GM18861 (cell line): ENCODE measurements around the gene KIAA0825.

Source experiments
- ATAC-seq: cut with Tn5 transposase; IDR thresholded peaks from one replicate; pipeline ENCODE4 v1.9.1; 2021; ENCODE audit not compliant: unreplicated experiment

The KIAA0825 gene

GRCh38 chr5:94260096-94260495, 358.3 kb downstream of the KIAA0825 start:
- ATAC-seq: no peak

- ATAC-seq: no peak
Observed at GRCh38 chr5:94254214-94254613, 364.2 kb downstream of the KIAA0825 start.

- no peak for ATAC-seq
Observed at GRCh38 chr5:94250985-94251384, 367.4 kb downstream of the KIAA0825 start.

- ATAC-seq: no peak
Observed at GRCh38 chr5:94249430-94249829, 369.0 kb downstream of the KIAA0825 start.

- ATAC-seq: no peak
Observed at GRCh38 chr5:94248175-94248875, 370.1 kb downstream of the KIAA0825 start.

- no peak for ATAC-seq
Observed at GRCh38 chr5:94245608-94246007, 372.8 kb downstream of the KIAA0825 start.

GRCh38 chr5:94244921-94245320, 373.5 kb downstream of the KIAA0825 start:
- ATAC-seq: no peak

DNA sequence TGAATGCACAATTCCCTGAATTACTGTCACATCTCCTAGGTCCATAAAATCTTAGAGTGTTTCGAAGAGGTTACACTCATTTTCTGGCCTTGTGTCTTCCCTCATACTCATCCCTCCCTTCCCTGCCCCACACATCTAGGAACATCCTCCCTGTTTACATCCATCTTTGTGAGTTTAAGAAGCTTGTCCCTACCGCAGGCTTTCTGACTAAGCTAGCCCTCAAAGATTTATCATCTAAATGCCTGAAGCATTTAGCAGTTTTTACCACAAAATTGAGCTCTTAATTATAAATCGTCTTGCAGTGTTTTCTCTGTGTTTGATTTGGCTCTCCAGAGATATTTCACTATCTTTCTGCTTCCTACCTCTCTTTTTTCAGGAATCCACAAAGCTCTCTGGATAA, 374.8 kb downstream of the KIAA0825 start:
- ATAC-seq: no peak

- no peak for ATAC-seq
Observed at GRCh38 chr5:94240993-94241651, 377.3 kb downstream of the KIAA0825 start.

DNA sequence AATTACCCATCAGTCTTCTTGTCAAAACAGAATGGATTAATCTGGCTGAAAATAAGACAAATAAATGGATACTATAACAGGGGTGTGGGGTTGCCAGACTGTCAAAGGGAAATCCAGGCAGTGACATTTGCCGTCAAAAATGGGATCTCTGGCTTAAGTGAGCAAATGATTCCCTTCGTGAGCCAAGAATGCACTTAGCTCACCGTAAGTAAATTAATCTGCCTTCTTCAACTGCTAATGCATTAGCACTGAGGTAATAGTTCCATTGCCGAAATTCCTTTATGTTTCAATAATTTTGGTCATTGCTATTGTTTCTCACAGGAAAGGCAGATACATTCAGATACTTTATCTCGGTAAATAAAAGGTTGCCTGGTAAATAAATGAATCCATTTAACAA, 377.8 kb downstream of the KIAA0825 start:
- no peak for ATAC-seq

DNA sequence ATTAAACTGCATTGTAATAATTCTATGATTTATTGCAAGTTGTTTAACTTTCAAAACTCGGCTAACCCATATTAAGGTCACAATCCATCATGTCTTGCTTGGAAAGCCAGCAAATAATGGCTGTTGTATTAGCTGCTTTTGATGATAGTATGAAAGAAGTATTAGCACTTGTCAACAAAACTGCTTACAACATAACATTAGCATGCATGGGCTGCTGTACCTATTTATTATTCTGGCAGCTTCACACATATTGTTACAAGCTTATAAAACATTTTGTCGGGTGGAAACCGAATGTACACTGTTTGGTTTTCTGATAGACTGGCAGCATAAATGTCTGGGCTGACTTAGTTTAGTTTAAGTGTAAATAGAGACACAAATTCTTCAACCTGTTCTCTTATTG, 378.3 kb downstream of the KIAA0825 start:
- ATAC-seq: no peak

DNA sequence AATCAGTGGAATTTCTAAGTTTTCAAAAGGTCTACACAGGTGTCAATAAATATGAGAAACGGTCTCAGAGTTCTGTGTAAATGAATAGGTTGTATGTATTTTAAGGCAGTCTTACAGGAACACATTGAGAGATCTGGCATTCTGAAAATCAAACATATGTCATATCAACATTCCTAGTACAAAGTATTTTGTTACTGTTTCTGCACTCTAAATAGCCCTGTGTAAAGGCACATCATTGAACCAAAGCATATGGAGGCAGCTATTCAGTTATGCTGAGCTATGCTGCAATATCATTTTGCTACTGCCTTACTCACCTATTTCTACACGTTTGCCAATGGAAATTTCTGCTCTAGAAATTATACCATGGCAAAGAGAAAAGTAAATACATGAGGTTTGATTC, 379.1 kb downstream of the KIAA0825 start:
- ATAC-seq: no peak

DNA sequence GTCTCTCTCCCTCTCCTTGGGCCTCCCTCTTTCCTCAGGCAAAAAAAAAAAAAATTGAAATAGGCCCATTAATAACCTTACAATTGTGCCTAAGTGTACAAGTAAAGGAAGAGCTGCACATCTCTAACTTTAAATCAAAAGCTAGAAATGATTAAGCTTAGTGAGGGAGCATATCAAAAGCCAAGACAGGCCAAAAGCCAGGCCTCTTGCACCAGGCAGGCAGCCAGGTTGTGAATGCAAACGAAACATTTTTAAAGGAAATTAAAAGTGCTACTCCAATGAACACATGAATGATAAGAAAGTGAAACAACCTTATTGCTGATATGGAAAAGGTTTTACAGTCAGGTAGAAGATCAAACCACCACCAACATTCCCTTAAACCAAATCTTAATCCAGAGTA, 383.4 kb downstream of the KIAA0825 start:
- no peak for ATAC-seq

DNA sequence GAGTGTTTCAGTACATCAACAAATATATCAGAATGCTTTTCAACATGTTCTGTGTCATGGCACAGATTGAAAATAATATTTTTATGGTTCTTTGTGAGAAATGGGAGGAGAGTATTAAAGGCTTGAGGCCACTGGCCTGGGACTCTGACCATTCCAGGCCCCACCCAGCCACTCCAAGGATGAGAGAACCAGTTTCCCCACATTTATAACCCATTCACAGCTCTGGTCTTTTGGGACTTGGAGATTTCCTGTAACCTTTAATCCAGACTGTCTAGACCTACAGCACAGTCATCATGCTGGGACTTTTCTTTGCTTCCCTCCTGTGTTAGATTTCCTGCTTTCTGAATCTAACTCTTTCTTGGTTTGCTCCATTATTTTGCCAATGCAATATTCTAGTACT, 389.6 kb downstream of the KIAA0825 start:
- ATAC-seq: no peak

GRCh38 chr5:94223235-94223634, 395.2 kb downstream of the KIAA0825 start:
- no peak for ATAC-seq

- no peak for ATAC-seq
Observed at GRCh38 chr5:94218374-94218773, 400.0 kb downstream of the KIAA0825 start.

GRCh38 chr5:94217745-94218144, 400.7 kb downstream of the KIAA0825 start:
- ATAC-seq: no peak

- no peak for ATAC-seq
Observed at GRCh38 chr5:94217216-94217615, 401.2 kb downstream of the KIAA0825 start.

- ATAC-seq: no peak
Observed at GRCh38 chr5:94212476-94212875, 405.9 kb downstream of the KIAA0825 start.

DNA sequence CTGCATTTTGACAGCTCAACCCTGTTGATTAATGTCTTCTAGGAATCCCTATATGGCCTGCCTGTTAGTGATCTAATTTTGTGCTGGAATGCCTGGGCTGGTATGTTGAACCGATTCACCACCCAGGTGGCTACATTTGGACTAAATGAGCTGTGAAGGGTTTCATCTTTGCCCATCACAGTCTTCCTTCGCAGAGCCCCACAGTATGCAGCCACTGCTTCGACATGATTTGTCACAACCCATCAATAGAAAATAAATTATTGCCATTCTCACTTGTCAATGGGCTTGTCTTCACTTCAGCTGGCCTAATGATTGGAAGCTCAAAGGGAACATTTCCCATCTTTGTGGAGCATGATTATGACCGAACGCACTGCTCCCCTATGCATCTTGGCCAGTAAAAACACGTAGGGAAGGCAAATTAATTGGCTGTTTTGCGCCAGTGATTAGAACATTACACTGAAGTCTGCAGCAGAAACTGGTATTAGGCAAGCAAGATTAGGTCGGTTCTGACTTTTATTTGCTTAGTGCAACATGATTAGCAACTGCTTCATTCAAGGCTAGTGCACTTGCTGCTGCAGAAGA, 408.5 kb downstream of the KIAA0825 start:
- no peak for ATAC-seq

DNA sequence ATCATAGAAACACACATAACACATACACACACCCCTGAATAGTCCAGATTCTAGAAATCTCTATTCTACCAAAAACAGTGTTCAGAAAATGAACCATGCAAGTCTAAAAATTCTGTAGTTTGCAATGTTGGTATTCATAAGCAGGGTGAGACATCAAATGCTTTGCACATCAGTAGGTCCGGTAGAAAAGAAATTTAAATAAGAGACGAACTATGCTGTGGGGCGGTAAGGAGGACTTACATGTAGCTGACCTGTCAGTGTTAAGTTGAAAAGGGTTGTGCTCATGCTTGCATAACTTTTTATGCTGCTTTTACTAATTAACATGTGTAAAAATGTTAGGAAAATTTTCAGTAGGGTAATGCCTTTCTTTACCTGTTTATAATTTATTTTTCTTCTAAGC, 409.1 kb downstream of the KIAA0825 start:
- ATAC-seq: no peak

- ATAC-seq: no peak
Observed at GRCh38 chr5:94199566-94199965, 418.8 kb downstream of the KIAA0825 start.
